Spinal cord (tissue), 10 donors: Measurements from ENCODE around the gene EFCAB5. TPM values are rescaled to one million over a fixed set of nuclear protein-coding genes. Genes with fewer than 3 reads are reported as not detected.
"Not testable (repeated sequence)": the region's sequence is repeated elsewhere in the genome, so short reads cannot be mapped to it uniquely, and the experiment has no call there.

Experiments used
- DNase-seq, 6 donors: peaks; one replicate each; pipeline versions ENCODE4 v3.0.0 to v3.0.0-alpha.2; 2013 to 2015; ENCODE audit warnings: low spot score in 6 of 6, low read depth in 4 of 6
- H3K27ac ChIP-seq: one replicate; pipeline ENCODE4 v1.5.1; 2013; ENCODE audit warnings: low read depth, low read length, control low read depth
- H3K27me3 ChIP-seq: one replicate; pipeline ENCODE4 v1.6.1; 2013; ENCODE audit warnings: low read length; ENCODE audit not compliant: control insufficient read depth, insufficient read depth
- H3K36me3 ChIP-seq: one replicate; pipeline ENCODE4 v1.6.1; 2013; ENCODE audit warnings: low read length; ENCODE audit not compliant: control insufficient read depth, insufficient read depth
- H3K4me1 ChIP-seq: one replicate; pipeline ENCODE4 v1.6.1; 2013; ENCODE audit warnings: low read length; ENCODE audit not compliant: control insufficient read depth, insufficient read depth
- H3K4me3 ChIP-seq: one replicate; pipeline ENCODE4 v1.5.1; 2013; ENCODE audit warnings: low read depth, low read length, control low read depth
- H3K9me3 ChIP-seq: one replicate; pipeline ENCODE4 v1.6.1; 2013; ENCODE audit warnings: low read length; ENCODE audit not compliant: control insufficient read depth, insufficient read depth
- WGBS: methylation state at CpG from one replicate; pipeline ENCODE4 v1.1.5; 2013; ENCODE audit warnings: missing lambda C conversion rate; ENCODE audit not compliant: insufficient coverage; 5-methylcytosine and 5-hydroxymethylcytosine counted together
- long read RNA-seq, 4 donors: transcript quantifications; one replicate each; lab custom pipeline, GENCODE V29; 2026
- polyA plus RNA-seq, 2 donors: library from polyadenylated mRNA; unstranded; fragments of 120-200 nt; gene quantifications; one replicate each; pipeline ENCODE4 v1.2.1, GENCODE V29; 2013; ENCODE audit not compliant: insufficient read length in 2 of 2
- total RNA-seq, 2 donors: library from RNA; depleted of rRNA in 1 of 2; stranded (reverse); fragments of 120-200 nt in 1 of 2; fragments of >200 nt in 1 of 2; gene quantifications; one replicate each; pipeline versions ENCODE4 v1.2.3 to v1.2.4, GENCODE V29; 2013 to 2014
- donor health status: healthy.

The EFCAB5 gene
- 1 to 10 TPM; 1.6 to 2.1 TPM for total RNA-seq
- polyA plus RNA-seq = 1 to 10 TPM; 2.2 to 2.5 TPM
- long read RNA-seq, donor 1 = 0 reads
- long read RNA-seq, donor 2 = 0 reads
- long read RNA-seq, donor 3 = 0 reads
- long read RNA-seq, donor 4 = 0 reads

- H3K9me3 ChIP-seq = no peaks in the 10 kb centered on the region
- no peaks in the 10 kb centered on the region for H3K4me1 ChIP-seq
- H3K27me3 ChIP-seq = no peaks in the 10 kb centered on the region
- no peaks in the 10 kb centered on the region for H3K36me3 ChIP-seq
- WGBS = no CpG with 5 or more reads among the region's 1 CpG
- no peak for DNase-seq
- H3K27ac ChIP-seq = no peak within 1 kb of the TSS
- H3K4me3 ChIP-seq = no peak within 1 kb of the TSS
Observed at GRCh38 chr17:29941334-29941733, at the start of gene EFCAB5. TSS of gene EFCAB5 (plus strand) at chr17:29941634. CDS start at chr17:29941797, 163 bp downstream.

- H3K36me3 ChIP-seq = no peaks in the 10 kb centered on the region
- H3K27ac ChIP-seq = no peak overlapping the region
- DNase-seq = no peak
- H3K27me3 ChIP-seq = no peaks in the 10 kb centered on the region
- no peaks in the 10 kb centered on the region for H3K4me1 ChIP-seq
- no peak overlapping the region for H3K4me3 ChIP-seq
- no peaks in the 10 kb centered on the region for H3K9me3 ChIP-seq
Observed at GRCh38 chr17:29892201-29892600, 49.2 kb upstream of the EFCAB5 start.

GRCh38 chr17:29897136-29897535, 44.3 kb upstream of the EFCAB5 start:
- not testable (repeated sequence) for DNase-seq, H3K9me3 ChIP-seq, H3K4me1 ChIP-seq, H3K27me3 ChIP-seq, H3K27ac ChIP-seq, H3K36me3 ChIP-seq, H3K4me3 ChIP-seq
- no CpG with 5 or more reads among the region's 4 CpGs for WGBS

GRCh38 chr17:29903471-29903870, 38.0 kb upstream of the EFCAB5 start:
- H3K4me1 ChIP-seq = no peaks in the 10 kb centered on the region
- no peaks in the 10 kb centered on the region for H3K36me3 ChIP-seq
- no peaks in the 10 kb centered on the region for H3K27me3 ChIP-seq
- no CpG with 5 or more reads among the region's 2 CpGs for WGBS
- H3K9me3 ChIP-seq = peaks cover 2% of the 10 kb centered on the region
- H3K27ac ChIP-seq = no peak overlapping the region
- DNase-seq = peak in 1 of 6 donors; percentile 38
- no peak overlapping the region for H3K4me3 ChIP-seq

- Histone ChIP-seq H3K9me3 (peaks cover 2% of the 10 kb centered on the region), H3K36me3 (no peaks in the 10 kb centered on the region), H3K4me1 (no peaks in the 10 kb centered on the region), H3K4me3 (no peak overlapping the region), H3K27ac (no peak overlapping the region), H3K27me3 (no peaks in the 10 kb centered on the region)
- no peak for DNase-seq
- 100% methylated on average over 2 of the region's 3 CpGs for WGBS
Observed at GRCh38 chr17:29905086-29905878, 36.2 kb upstream of the EFCAB5 start.

GRCh38 chr17:29905879-29906167, 35.6 kb upstream of the EFCAB5 start:
- 95% methylated on average over 3 of the region's 3 CpGs for WGBS
- Histone ChIP-seq H3K36me3 (no peaks in the 10 kb centered on the region), H3K27ac (no peak overlapping the region), H3K4me3 (no peak overlapping the region), H3K9me3 (peaks cover 2% of the 10 kb centered on the region), H3K4me1 (no peaks in the 10 kb centered on the region), H3K27me3 (no peaks in the 10 kb centered on the region)
- DNase-seq = no peak

- no peaks in the 10 kb centered on the region for H3K27me3 ChIP-seq
- H3K36me3 ChIP-seq = no peaks in the 10 kb centered on the region
- no peak overlapping the region for H3K4me3 ChIP-seq
- no peaks in the 10 kb centered on the region for H3K4me1 ChIP-seq
- no CpG with 5 or more reads among the region's 2 CpGs for WGBS
- no peak overlapping the region for H3K27ac ChIP-seq
- DNase-seq = no peak
- peaks cover 2% of the 10 kb centered on the region for H3K9me3 ChIP-seq
Observed at GRCh38 chr17:29906969-29907368, 34.5 kb upstream of the EFCAB5 start.

- no peaks in the 10 kb centered on the region for H3K4me1 ChIP-seq
- no peak overlapping the region for H3K27ac ChIP-seq
- no peak overlapping the region for H3K4me3 ChIP-seq
- no peaks in the 10 kb centered on the region for H3K36me3 ChIP-seq
- peak in 1 of 6 donors; percentile 57 for DNase-seq
- 100% methylated on average over 1 of the region's 6 CpGs for WGBS
- H3K27me3 ChIP-seq = no peaks in the 10 kb centered on the region
- H3K9me3 ChIP-seq = peaks cover 2% of the 10 kb centered on the region
Observed at GRCh38 chr17:29909236-29910003, 32.0 kb upstream of the EFCAB5 start.

GRCh38 chr17:29911641-29912177, 29.7 kb upstream of the EFCAB5 start:
- no peaks in the 10 kb centered on the region for H3K27me3 ChIP-seq
- DNase-seq = no peak
- no peak overlapping the region for H3K27ac ChIP-seq
- no peaks in the 10 kb centered on the region for H3K36me3 ChIP-seq
- no peaks in the 10 kb centered on the region for H3K4me1 ChIP-seq
- H3K9me3 ChIP-seq = no peaks in the 10 kb centered on the region
- H3K4me3 ChIP-seq = no peak overlapping the region
